Memory B cell (primary cell): ENCODE results near the gene SHISAL1.

Experiments
- ATAC-seq: fragments of 150-1000 bp; cut with Tn5 transposase; 2 replicates; pipeline ENCODE4 v1.10.0; 2021; ENCODE audit warnings: low read depth, mild to moderate bottlenecking, moderate library complexity
- DNase-seq, 2 donors: peaks; one replicate each; pipeline ENCODE4 v3.0.0; 2022; ENCODE audit warnings: low spot score in 2 of 2
- H3K27ac Mint-ChIP-seq: one replicate; pipeline ENCODE4 v1.8.0; 2022; ENCODE audit warnings: mild to moderate bottlenecking, moderate library complexity, mixed read lengths
- H3K27me3 Mint-ChIP-seq: one replicate; pipeline ENCODE4 v1.8.0; 2022; ENCODE audit warnings: mixed read lengths
- H3K36me3 Mint-ChIP-seq: one replicate; pipeline ENCODE4 v1.8.0; 2022; ENCODE audit warnings: mild to moderate bottlenecking, mixed read lengths
- H3K4me1 Mint-ChIP-seq: one replicate; pipeline ENCODE4 v1.8.0; 2022; ENCODE audit warnings: mixed read lengths
- H3K4me3 Mint-ChIP-seq: one replicate; pipeline ENCODE4 v1.8.0; 2022; ENCODE audit warnings: mild to moderate bottlenecking, moderate library complexity, mixed read lengths
- H3K9me3 Mint-ChIP-seq: one replicate; pipeline ENCODE4 v1.8.0; 2022; ENCODE audit warnings: mixed read lengths

Gene SHISAL1

DNA sequence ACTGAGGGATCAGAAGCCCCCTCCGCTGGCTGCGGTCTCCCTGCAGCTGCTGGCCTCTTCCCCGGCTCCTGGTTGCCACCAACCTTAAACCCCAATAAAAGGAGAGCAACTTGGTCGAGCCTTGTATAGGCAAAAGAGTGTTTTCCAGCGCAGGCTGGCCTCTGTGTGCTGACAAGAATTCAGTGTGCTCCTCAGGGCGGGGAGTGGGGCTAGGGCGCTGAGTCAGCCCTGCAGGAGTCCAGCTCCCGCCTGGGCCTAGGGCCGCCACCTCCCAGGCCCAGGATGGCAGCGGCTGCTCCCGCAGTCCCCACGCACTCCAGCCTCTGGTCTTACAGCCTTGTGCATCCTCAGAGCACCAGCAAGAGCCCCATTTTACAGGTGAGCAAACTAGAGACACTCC is at the start of gene SHISAL1:
Gene SHISAL1 (minus strand): TSS at position 186 of the 400 bp plus-strand sequence. CDS start 12,006 bp downstream, outside the sequence.
- H3K9me3 Mint-ChIP-seq: no peaks in the 10 kb centered on the region
- ATAC-seq: no peak
- H3K27ac Mint-ChIP-seq: no peak within 1 kb of the TSS
- H3K36me3 Mint-ChIP-seq: no peaks in the 10 kb centered on the region
- DNase-seq: no peak
- peaks cover 12% of the 10 kb centered on the region for H3K27me3 Mint-ChIP-seq
- H3K4me3 Mint-ChIP-seq: no peak within 1 kb of the TSS
- no peaks in the 10 kb centered on the region for H3K4me1 Mint-ChIP-seq

DNA sequence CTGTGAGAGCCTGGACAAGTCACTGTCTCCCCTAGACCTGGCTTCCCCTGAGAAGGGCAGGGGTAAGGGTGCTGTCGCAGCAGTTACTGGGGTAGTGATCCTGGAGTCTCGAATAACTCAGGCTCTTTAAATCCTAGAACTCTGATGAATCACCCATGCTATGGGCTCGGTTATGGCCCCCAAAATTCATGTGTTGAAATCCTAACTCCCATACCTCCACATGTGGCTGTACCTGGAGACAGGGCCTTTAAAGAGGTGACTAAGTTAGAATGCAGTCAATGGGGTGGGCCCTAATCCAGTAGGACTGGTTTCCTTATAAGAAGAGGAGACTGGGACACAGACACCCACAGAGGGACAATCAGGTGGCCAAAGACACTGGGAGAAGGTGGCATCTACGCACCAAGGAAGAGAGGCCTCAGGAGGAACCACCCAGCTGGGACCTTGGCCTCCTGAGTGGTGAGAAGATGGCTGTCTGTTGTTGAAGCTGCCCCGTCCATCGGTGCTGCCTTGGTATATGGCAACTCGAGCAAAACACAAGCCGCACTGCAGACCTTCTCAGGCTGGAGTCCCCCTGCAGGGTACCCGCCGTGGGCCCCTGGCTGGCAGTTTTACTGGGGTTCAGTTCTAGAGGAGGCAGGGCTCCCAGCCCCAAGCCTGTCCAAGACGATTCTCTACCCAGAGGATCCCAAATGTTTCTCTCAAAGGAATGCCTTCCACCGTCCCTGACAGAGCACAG is 48.8 kb upstream of the SHISAL1 start:
- no peak for DNase-seq
- Mint-ChIP-seq H3K27me3 (peaks cover 17% of the 10 kb centered on the region), H3K36me3 (no peaks in the 10 kb centered on the region), H3K4me1 (no peaks in the 10 kb centered on the region), H3K9me3 (no peaks in the 10 kb centered on the region), H3K27ac (no peak overlapping the region), H3K4me3 (no peak overlapping the region)
- ATAC-seq: no peak

DNA sequence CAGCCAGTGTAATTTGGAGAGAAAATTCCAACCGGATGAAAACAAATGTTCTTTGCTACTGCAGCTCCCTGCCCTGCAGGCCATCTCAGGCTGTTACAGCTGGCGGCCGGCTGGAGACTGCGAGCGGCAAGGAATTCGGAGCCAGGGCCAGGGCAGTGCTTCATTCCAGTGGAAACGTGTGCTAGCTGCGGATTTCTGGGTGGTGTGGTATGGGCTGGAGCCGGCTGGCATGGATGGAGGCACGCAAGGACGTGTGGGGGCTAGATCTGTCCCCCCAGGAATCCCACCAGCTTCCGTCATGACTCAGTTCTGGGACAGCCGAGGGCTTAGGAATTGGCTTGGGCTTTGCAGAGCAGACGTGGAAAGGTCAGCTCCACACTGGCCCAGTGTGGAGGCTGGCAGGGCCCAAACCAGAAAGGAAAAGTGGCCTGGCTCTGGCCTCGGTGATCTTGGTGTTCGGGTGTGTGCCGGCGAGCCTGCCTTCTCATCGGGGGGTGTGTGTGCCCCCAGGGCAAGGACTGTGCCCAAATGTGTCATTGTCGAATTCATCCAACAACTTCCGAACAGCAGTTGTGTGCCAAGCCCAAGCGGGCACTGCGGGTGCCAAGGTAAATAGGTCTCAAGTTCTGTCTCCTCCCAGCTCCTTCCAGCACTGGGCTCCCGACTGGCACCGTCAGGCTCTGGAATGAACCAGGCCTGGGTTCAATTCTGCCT is 48.1 kb upstream of the SHISAL1 start:
- ATAC-seq (no peak), DNase-seq (no peak)
- no peaks in the 10 kb centered on the region for H3K36me3 Mint-ChIP-seq
- H3K27me3 Mint-ChIP-seq: peaks cover 17% of the 10 kb centered on the region
- no peaks in the 10 kb centered on the region for H3K4me1 Mint-ChIP-seq
- H3K27ac Mint-ChIP-seq: no peak overlapping the region
- H3K4me3 Mint-ChIP-seq: no peak overlapping the region
- H3K9me3 Mint-ChIP-seq: no peaks in the 10 kb centered on the region

DNA sequence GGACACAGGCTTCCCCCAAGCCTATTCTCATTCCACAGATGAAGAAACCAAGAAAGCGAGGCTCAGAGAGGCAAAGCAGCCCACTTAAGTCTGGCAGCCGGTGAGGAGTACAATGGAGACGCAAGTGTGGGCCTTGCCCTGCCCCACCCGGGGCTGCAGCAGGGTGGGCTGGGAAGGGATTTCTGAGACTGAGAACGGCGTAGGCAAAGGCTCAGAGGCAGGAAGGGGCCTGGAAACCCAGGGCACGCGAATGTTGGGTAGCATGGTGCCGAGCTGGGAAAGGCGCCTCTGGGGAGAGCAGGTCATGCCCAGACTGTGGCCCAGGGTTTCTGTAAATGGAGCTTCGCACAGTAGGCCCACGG is 47.5 kb upstream of the SHISAL1 start:
- Mint-ChIP-seq H3K4me1 (no peaks in the 10 kb centered on the region), H3K9me3 (no peaks in the 10 kb centered on the region), H3K27ac (no peak overlapping the region), H3K27me3 (peaks cover 20% of the 10 kb centered on the region), H3K36me3 (no peaks in the 10 kb centered on the region), H3K4me3 (no peak overlapping the region)
- DNase-seq (no peak), ATAC-seq (no peak)

DNA sequence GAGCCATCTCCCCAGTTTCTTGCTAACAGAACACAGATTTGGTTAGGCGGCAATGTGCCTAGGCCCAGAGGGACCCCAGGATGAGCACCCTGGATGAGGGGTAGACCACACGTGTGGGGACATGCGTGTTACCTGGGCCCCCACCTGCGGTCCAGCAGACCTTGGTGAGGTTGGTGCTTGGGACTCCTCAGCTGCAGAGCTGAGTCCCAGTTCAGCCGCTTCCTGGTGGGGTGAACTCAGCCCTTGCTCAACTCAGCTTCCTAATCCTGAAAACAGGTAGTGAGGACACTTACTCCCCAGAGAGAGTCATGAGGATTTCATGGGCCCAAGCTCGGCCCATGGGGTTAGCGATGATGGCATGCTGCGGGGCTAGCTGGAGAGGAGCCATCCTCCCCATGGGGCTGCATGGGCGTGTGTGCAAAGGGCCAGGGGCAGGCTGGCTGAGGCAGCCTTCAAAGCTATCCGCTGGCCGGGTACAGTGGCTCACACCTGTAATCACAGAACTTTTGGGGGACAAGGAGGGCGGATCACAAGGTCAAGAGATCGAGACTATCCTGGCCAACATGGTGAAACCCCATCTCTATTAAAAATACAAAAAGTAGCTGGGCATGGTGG is 46.9 kb upstream of the SHISAL1 start:
- ATAC-seq (no peak), DNase-seq (no peak)
- no peaks in the 10 kb centered on the region for H3K4me1 Mint-ChIP-seq
- no peaks in the 10 kb centered on the region for H3K9me3 Mint-ChIP-seq
- no peak overlapping the region for H3K27ac Mint-ChIP-seq
- H3K4me3 Mint-ChIP-seq: no peak overlapping the region
- H3K27me3 Mint-ChIP-seq: peaks cover 21% of the 10 kb centered on the region
- no peaks in the 10 kb centered on the region for H3K36me3 Mint-ChIP-seq

DNA sequence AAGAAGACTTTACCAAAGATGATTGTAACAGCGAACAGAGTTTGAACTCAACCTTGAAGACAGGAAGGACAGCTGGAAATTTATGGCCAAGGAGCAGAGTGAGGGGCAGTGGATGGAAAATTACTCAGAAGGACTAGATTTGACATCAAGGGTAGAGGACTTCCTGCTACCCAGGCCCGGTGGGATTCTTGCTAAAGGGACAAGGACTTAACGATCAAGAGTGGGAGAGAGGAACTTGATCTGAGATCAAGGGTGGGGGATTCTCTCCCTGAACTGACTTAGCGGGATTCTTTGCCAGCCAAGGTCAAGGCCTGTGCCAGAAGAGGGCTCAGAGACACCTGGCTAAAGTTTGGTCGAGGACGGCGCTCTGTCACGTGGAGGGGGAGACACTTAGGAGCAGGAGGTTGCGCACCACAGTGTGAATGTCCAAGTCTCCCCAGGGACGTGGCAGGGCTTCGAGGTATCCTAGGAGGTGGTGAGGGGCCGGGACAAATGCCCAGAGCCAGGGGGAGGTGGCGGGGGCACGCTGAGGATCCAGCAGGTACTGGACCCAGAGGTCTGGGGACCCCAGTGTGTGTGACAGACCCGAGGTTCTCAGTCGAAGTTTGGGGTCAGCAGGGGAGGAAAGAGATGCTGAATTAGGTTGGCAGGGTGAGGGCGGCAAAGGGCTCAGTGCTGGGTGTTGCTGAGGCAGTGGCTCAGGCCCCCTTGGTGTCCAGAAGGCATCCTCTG is 46.1 kb upstream of the SHISAL1 start:
- Mint-ChIP-seq H3K4me1 (no peaks in the 10 kb centered on the region), H3K9me3 (no peaks in the 10 kb centered on the region), H3K36me3 (no peaks in the 10 kb centered on the region), H3K27me3 (peaks cover 23% of the 10 kb centered on the region), H3K4me3 (no peak overlapping the region), H3K27ac (no peak overlapping the region)
- DNase-seq: no peak
- no peak for ATAC-seq

DNA sequence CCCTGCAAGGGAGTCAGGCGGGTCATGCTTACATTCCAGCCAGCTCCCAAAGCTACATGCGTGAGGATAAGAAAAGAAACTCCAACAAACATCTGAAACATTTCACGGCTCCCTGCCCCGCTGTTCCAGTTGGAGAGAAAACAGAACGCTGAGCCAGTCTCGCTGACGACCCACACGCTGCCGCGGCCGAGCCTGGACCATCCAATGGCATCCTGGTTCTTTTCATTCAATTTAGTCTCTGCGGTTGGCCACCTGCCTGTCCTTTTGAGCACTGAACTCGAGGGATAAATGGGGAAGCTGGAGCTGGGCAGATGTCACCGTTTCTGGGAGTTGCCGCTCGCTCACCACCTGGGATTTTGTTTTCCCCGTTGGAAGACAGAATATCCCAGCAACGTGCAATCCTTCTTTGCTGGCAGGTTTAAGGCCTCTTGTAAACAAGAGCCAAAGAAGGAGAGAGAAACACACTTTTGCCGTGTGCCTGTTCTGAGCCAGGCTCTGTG is 45.3 kb upstream of the SHISAL1 start:
- H3K9me3 Mint-ChIP-seq: no peaks in the 10 kb centered on the region
- no peaks in the 10 kb centered on the region for H3K36me3 Mint-ChIP-seq
- H3K27me3 Mint-ChIP-seq: peaks cover 27% of the 10 kb centered on the region
- H3K4me3 Mint-ChIP-seq: no peak overlapping the region
- no peak for DNase-seq
- no peak for ATAC-seq
- H3K4me1 Mint-ChIP-seq: no peaks in the 10 kb centered on the region
- H3K27ac Mint-ChIP-seq: no peak overlapping the region

DNA sequence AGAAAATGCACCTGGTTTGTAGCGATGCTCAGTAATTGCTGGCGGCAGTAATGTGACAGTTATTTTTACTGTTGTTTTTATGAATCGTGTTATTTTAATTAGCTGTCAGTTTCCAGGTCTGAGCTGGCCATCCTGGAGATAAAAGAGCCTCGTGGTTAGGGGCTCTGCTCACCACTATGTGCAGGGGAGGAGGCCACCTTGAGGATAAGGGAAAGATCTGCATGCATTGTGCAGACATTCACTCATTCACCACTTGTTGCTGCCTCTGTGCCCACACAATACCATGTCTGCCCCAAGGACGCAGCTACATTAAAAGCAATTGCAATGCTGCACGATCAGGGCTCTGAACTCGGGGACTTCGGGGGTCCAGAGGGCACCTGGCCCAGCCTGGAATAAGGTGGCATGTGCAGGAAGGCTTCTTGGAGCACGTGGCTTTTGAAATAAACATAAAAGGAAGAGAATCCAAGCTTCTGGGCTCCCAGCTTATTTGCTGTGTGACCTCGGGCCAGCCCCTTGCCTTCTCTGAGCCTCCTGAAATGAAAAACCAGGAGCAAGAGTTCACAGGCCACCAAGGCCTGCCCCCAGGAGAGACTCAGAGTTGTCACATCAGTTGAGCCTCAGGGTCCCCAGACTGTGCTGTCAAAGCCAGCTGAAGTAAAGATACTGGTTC is 44.7 kb upstream of the SHISAL1 start:
- no peaks in the 10 kb centered on the region for H3K36me3 Mint-ChIP-seq
- H3K4me3 Mint-ChIP-seq: no peak overlapping the region
- no peaks in the 10 kb centered on the region for H3K9me3 Mint-ChIP-seq
- no peak for ATAC-seq
- H3K27me3 Mint-ChIP-seq: peaks cover 25% of the 10 kb centered on the region
- no peak overlapping the region for H3K27ac Mint-ChIP-seq
- H3K4me1 Mint-ChIP-seq: no peaks in the 10 kb centered on the region
- DNase-seq: no peak

DNA sequence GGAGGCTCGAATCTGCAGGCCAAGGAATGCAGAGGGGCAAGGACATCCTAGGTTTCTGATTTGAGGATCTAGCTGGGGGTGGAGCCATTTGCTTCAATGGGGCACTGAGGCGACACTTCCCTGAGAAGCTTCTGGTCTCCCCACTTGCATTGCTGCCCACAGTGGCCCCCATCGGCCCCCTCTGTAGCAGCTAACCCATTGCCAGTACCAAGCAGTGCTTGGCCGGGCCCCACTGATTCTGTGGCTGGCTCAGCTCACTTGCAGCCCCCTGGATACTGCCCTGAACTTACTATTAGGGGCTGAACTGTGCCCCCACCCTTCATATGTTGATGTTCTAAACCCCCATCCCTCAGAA is 42.9 kb upstream of the SHISAL1 start:
- H3K27me3 Mint-ChIP-seq: peaks cover 27% of the 10 kb centered on the region

DNA sequence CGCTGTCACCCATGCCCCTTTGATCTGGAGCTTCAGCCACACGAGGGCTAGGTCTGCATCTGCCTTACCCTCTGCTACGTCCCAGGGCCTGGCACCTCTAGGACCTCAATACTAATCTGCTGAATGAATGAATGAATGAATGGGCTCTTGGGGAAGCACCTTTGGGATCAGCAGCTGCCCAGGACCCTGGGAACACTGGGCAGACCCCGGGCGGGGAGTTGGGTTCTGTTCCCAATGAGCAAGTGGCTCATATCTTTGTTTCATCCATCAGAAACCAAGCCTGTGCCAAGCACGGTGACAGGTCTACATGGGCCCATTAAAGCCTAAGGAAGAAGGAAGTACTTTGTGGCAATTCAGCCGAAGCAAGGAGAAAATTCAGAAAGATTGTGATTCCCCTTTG is 41.5 kb upstream of the SHISAL1 start:
- Mint-ChIP-seq H3K27ac (no peak overlapping the region), H3K36me3 (no peaks in the 10 kb centered on the region), H3K27me3 (peaks cover 27% of the 10 kb centered on the region), H3K4me3 (no peak overlapping the region), H3K9me3 (no peaks in the 10 kb centered on the region), H3K4me1 (no peaks in the 10 kb centered on the region)
- DNase-seq: no peak
- no peak for ATAC-seq

More for the DNA sequence above, 42.9 kb upstream of the SHISAL1 start:
- H3K4me1 Mint-ChIP-seq: no peaks in the 10 kb centered on the region
- H3K9me3 Mint-ChIP-seq: no peaks in the 10 kb centered on the region
- H3K4me3 Mint-ChIP-seq: no peak overlapping the region
- H3K27ac Mint-ChIP-seq: no peak overlapping the region
- DNase-seq (no peak), ATAC-seq (no peak)
- H3K36me3 Mint-ChIP-seq: no peaks in the 10 kb centered on the region

DNA sequence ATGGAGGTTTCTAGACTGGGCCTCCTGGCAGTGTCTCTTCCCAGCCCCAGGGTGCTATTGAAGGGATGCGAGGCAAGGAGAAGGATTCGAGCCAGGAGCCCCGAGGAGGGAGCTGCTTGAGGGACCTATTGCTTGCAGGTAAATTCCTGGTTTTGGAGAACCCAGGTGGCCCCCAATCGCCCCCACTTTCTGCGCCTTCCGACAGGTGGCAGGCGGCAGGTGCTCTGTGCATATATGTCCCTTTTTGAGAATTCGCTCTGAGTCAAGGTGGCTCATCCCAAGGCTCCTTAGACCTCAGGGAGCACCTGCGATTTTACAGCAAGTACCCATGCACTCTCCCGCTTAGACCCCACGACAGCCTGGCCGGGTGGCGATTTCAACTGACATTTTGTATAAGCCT is 40.3 kb upstream of the SHISAL1 start:
- Mint-ChIP-seq H3K4me3 (no peak overlapping the region), H3K27ac (no peak overlapping the region), H3K9me3 (no peaks in the 10 kb centered on the region), H3K27me3 (peaks cover 20% of the 10 kb centered on the region), H3K4me1 (no peaks in the 10 kb centered on the region), H3K36me3 (no peaks in the 10 kb centered on the region)
- no peak for DNase-seq
- ATAC-seq: no peak

DNA sequence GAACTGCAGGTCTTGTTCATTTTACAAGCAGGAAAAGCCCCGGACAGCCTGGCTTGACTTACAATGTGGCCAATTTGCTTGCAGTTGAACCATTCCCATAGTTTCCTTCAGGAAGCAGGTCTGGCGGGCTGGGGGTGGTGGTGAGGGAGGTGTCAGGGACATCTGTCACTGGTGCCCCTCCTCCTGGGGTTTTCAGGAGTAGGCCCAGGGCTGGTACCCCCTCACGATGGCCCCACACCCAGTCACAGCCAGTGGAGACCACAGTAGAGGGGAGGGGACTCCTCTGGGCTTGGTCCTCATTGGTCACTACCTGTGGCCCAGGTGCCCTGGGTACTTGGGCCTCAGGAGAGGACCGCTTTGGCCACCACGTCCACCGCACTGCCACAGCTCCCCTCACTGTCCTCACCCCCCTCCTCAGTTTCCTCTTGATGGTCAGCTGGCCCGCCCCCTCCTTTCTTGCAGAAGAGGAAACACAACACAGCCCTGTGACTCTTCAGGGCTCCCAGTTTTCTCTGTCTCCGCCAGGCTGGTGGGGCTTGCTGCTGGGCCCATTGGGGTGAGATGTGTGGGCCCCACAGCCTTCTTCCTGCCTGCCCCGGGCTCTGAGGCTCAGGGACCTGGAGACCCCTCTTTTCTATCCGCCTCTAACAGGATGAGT is 39.8 kb upstream of the SHISAL1 start:
- Mint-ChIP-seq H3K4me1 (no peaks in the 10 kb centered on the region), H3K9me3 (no peaks in the 10 kb centered on the region), H3K27ac (no peak overlapping the region), H3K36me3 (no peaks in the 10 kb centered on the region), H3K27me3 (peaks cover 20% of the 10 kb centered on the region), H3K4me3 (no peak overlapping the region)
- no peak for DNase-seq
- ATAC-seq: no peak

DNA sequence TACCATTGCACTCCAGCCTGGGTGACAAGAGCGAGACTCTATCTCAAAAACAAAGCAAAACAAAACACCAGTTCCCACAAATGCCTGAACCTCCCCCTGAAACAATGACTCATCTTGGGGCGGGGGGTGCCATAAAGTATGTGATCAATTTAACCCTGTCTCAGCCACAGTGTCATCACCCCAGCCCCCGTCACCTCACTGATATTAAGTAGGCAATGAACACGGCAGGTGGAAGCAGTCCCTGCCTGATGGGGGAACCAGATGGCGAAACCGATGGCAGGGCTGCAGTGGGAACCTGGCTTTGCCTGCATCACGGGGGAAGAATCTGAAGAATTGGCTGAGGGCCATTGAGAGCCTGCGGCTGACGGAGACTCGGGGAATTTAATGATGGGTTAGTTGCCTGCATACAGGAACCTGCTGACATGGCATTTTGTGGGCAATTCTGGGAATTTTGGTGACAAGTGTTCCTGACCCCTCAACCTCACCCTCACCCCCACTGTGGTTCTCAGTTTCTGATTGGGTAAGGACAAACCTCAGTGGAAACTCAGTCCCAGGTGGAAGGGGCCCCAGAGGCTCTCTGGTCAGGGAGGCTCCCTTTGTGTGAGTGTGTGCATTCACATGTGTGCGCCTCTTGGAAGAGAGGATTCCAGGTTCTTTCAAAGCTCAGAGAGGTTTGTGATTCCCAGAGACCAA is 39.1 kb upstream of the SHISAL1 start:
- Mint-ChIP-seq H3K27me3 (peaks cover 20% of the 10 kb centered on the region), H3K36me3 (no peaks in the 10 kb centered on the region), H3K27ac (no peak overlapping the region), H3K4me3 (no peak overlapping the region), H3K9me3 (no peaks in the 10 kb centered on the region), H3K4me1 (no peaks in the 10 kb centered on the region)
- ATAC-seq (no peak), DNase-seq (no peak)
